Measurements from ENCODE around the gene CACNA1B. TPM values are rescaled to one million over a fixed set of nuclear protein-coding genes. Genes with fewer than 3 reads are reported as not detected.

CACNA1B gene
- total and polyA plus RNA-seq, 2 of the 4 experiments (the other 2 are of a cell fraction), result 0.02 TPM; not detected in 1

- no peak overlapping the region for H3K27ac ChIP-seq (ENCODE audit: insufficient read depth, low read length)
- dilution Hi-C loops (cut with HindIII; ENCODE audit: low sequenced_read_pairs, unreplicated experiment), result no loop called here
- ATAC-seq (ENCODE audit: low read depth) (no peak), DNase-seq (no peak)
- H3K4me2 ChIP-seq (ENCODE audit: low read depth, low read length), result no peak overlapping the region
- H3K36me3 ChIP-seq (ENCODE audit: control insufficient read depth, insufficient read depth, low read length), result no peaks in the 10 kb centered on the region
- no peak overlapping the region for H3K9ac ChIP-seq (ENCODE audit: low read depth, low read length)
- H3K56ac ChIP-seq (ENCODE audit: extremely low read depth, insufficient read depth, low read length), result no peak overlapping the region
- H2BK20ac ChIP-seq (ENCODE audit: low read depth, low read length), result no peak overlapping the region
- H3K23ac ChIP-seq (ENCODE audit: low read depth, low read length), result no peak overlapping the region
- H3K4me3 ChIP-seq (ENCODE audit: insufficient read depth, low read depth, low read length), result no peak overlapping the region
- peaks cover 12% of the 10 kb centered on the region; the same call in 1 of the 2 replicates for H3K9me3 ChIP-seq (ENCODE audit: control insufficient read depth, insufficient read depth, low read length)
- no peak overlapping the region for H2BK120ac ChIP-seq (ENCODE audit: low read depth, low read length)
- POLR2A ChIA-PET (ENCODE audit: unreplicated experiment), result no interaction called here
- no peak overlapping the region for H2AK9ac ChIP-seq (replicated peaks; ENCODE audit: low read depth, low read length, poor library complexity)
- H4K5ac ChIP-seq (ENCODE audit: low read depth, low read length), result no peak overlapping the region
- CTCF ChIA-PET, result interaction anchor here (1.0 kb wide), 1 partner anchor 77 kb away, joined by 3 read pairs; no protein-coding TSS in a partner anchor
- H2AK5ac ChIP-seq (ENCODE audit: low read depth, low read length), result no peak overlapping the region
- no peaks in the 10 kb centered on the region for H3K79me1 ChIP-seq (ENCODE audit: low read depth in 1 of 2, low read length in 2 of 2)
- no peak overlapping the region for H4K91ac ChIP-seq (ENCODE audit: insufficient read depth, low read depth, low read length)
- BruUV-seq (replicated peaks), result no TSS peak
- in situ Hi-C loops (cut with MboI; ENCODE audit: low sequenced_read_pairs), result no loop called here
- H3K27me3 ChIP-seq (ENCODE audit: control insufficient read depth, insufficient read depth, low read length), result no peaks in the 10 kb centered on the region
- H2BK15ac ChIP-seq (ENCODE audit: low read depth, low read length), result no peak overlapping the region
- H4K8ac ChIP-seq (ENCODE audit: low read depth in 2 of 2, low read length in 2 of 2), result no peak overlapping the region
- H3K4ac ChIP-seq (ENCODE audit: low read depth, low read length), result no peak overlapping the region
- no peaks in the 10 kb centered on the region for H4K20me1 ChIP-seq (ENCODE audit: insufficient read depth, low read length)
- no peak overlapping the region for H2AFZ ChIP-seq (replicated peaks; ENCODE audit: low read length, poor library complexity)
- H3K14ac ChIP-seq (replicated peaks; ENCODE audit: low read depth, low read length), result no peak overlapping the region
- no peaks in the 10 kb centered on the region for H3K4me1 ChIP-seq (ENCODE audit: control insufficient read depth, insufficient read depth, low read length)
- TF ChIP-seq SMC3 (IDR thresholded peaks at IDR 0.05; ENCODE audit: low read depth, low read length) (no peak), NFE2L2 (IDR thresholded peaks at IDR 0.05; ENCODE audit: low read depth, low read length) (no peak), MAZ (IDR thresholded peaks at IDR 0.05; ENCODE audit: borderline replicate concordance, low read depth, low read length) (no peak), CHD1 (IDR thresholded peaks at IDR 0.05; ENCODE audit: low read depth, low read length) (no peak), RCOR1 (IDR thresholded peaks at IDR 0.05; ENCODE audit: insufficient replicate concordance, low read length) (no peak), BHLHE40 (IDR thresholded peaks at IDR 0.05; ENCODE audit: low read depth, low read length) (no peak), FOS (IDR thresholded peaks at IDR 0.05; ENCODE audit: low read depth, low read length) (no peak), MAFK (IDR thresholded peaks at IDR 0.05; ENCODE audit: low read depth, low read length) (no peak), USF2 (IDR thresholded peaks at IDR 0.05; ENCODE audit: low read depth, low read length) (no peak), CTCF (conservative IDR thresholded peaks at IDR 0.05; ENCODE audit: low read depth, low read length) (no peak), RFX5 (IDR thresholded peaks at IDR 0.05; ENCODE audit: low read depth, low read length) (no peak), RAD21 (IDR thresholded peaks at IDR 0.05; ENCODE audit: low read length) (no peak), POLR2A (IDR thresholded peaks at IDR 0.05; ENCODE audit: low read depth, low read length) (no peak), MXI1 (IDR thresholded peaks at IDR 0.05; ENCODE audit: borderline replicate concordance, low read depth, low read length) (no peak), CEBPB (IDR thresholded peaks at IDR 0.05; ENCODE audit: low read depth, low read length) (no peak)
- no CpG with 5 or more reads among the region's 6 CpGs for WGBS, 2 experiments (ENCODE audit: extremely low coverage in 2 of 2, insufficient read length in 1 of 2)
- intact Hi-C loops (cut with micrococcal nuclease), result no loop called here
- H2BK5ac ChIP-seq (ENCODE audit: low read depth, low read length, poor library complexity, severe bottlenecking), result no peak overlapping the region
- H3K9me1 ChIP-seq (ENCODE audit: insufficient read depth, low read length), result no peaks in the 10 kb centered on the region
- H3K18ac ChIP-seq (ENCODE audit: low read depth, low read length), result no peak overlapping the region
Measured at GRCh38 chr9:138014563-138014945, 137.0 kb downstream of the CACNA1B start.

Measured in IMR-90 (cell line).